Fibroblast of lung (primary cell): ENCODE data around the gene LPIN3. TPM values are rescaled to one million over a fixed set of nuclear protein-coding genes. Genes with fewer than 3 reads are reported as not detected.
A peak's percentile ranks its signal among the peaks of the same experiment; 100 is the strongest.

ENCODE experiments used
- DNase-seq, 2 donors: peaks; one replicate each; pipeline versions ENCODE4 v3.0.0 to v3.0.0-alpha.2; 2010; ENCODE audit warnings: low read depth in 2 of 2
- H2AFZ ChIP-seq: 2 replicates; pipeline ENCODE4 v1.5.1; 2012; ENCODE audit warnings: low read length, control low read depth, inconsistent platforms
- H3K27ac ChIP-seq: 2 replicates; pipeline ENCODE4 v1.5.1; 2011; ENCODE audit warnings: low read length, control low read depth; ENCODE audit not compliant: insufficient read depth
- H3K27me3 ChIP-seq: 2 replicates; pipeline ENCODE4 v1.5.1; 2011; ENCODE audit warnings: mild to moderate bottlenecking, low read length; ENCODE audit not compliant: control insufficient read depth, insufficient read depth
- H3K36me3 ChIP-seq: 2 replicates; pipeline ENCODE4 v1.5.1; 2011; ENCODE audit warnings: low read length; ENCODE audit not compliant: control insufficient read depth, insufficient read depth
- H3K4me1 ChIP-seq: 2 replicates; pipeline ENCODE4 v1.5.1; 2011; ENCODE audit warnings: low read length; ENCODE audit not compliant: control insufficient read depth, insufficient read depth; ENCODE audit errors: extremely low read depth
- H3K4me2 ChIP-seq: 2 replicates; pipeline ENCODE4 v1.5.1; 2011; ENCODE audit warnings: low read length, control low read depth; ENCODE audit not compliant: insufficient read depth; ENCODE audit errors: extremely low read depth
- H3K4me3 ChIP-seq, 4 experiments: fragments of 200-600 bp in 1 of 4; sonication (generic) in 1 of 4; replicated peaks in 1 of 4; 2 replicates each; pipeline ENCODE4 v1.5.1; 2011 to 2016; ENCODE audit warnings: low read length in 4 of 4, low read depth in 3 of 4, mild to moderate bottlenecking in 3 of 4, control low read depth in 2 of 4, inconsistent platforms in 1 of 4, mixed read lengths in 1 of 4; ENCODE audit not compliant: insufficient read depth in 1 of 4; ENCODE audit errors: control extremely low read depth in 1 of 4
- H3K79me2 ChIP-seq: 2 replicates; pipeline ENCODE4 v1.5.1; 2012; ENCODE audit warnings: mild to moderate bottlenecking, low read length, inconsistent platforms; ENCODE audit not compliant: control insufficient read depth, insufficient read depth
- H3K9ac ChIP-seq: 2 replicates; pipeline ENCODE4 v1.5.1; 2011; ENCODE audit warnings: mild to moderate bottlenecking, low read length, control low read depth; ENCODE audit not compliant: insufficient read depth
- H3K9me3 ChIP-seq: 2 replicates; pipeline ENCODE4 v1.5.1; 2012; ENCODE audit warnings: low read depth, low read length; ENCODE audit not compliant: control insufficient read depth, insufficient read depth
- H4K20me1 ChIP-seq: 2 replicates; pipeline ENCODE4 v1.5.1; 2011; ENCODE audit warnings: low read length; ENCODE audit not compliant: control insufficient read depth, insufficient read depth; ENCODE audit errors: extremely low read depth
- CTCF ChIP-seq, 2 donors: IDR thresholded peaks in 1 of 2; conservative IDR thresholded peaks in 1 of 2; 1 replicate in 1 of 2; 2 replicates in 1 of 2; pipeline ENCODE4 v1.5.1; 2011 to 2012; ENCODE audit warnings: low read length in 2 of 2, control low read depth in 1 of 2, inconsistent platforms in 1 of 2, low read depth in 1 of 2, mild to moderate bottlenecking in 1 of 2
- EZH2 ChIP-seq: IDR thresholded peaks from 2 replicates; pipeline ENCODE4 v1.5.1; 2012; ENCODE audit warnings: low read length, control low read depth, mild to moderate bottlenecking; ENCODE audit errors: missing control alignments
- polyA plus RNA-seq, 2 donors: library from polyadenylated mRNA; depleted of rRNA in 1 of 2; stranded (reverse) in 1 of 2; unstranded in 1 of 2; fragments of >200 nt; gene quantifications; 2 replicates each; pipeline ENCODE4 v1.2.1, GENCODE V29; 2011 to 2012; ENCODE audit warnings: missing spikeins in 1 of 2
- total RNA-seq: library from RNA; depleted of rRNA; stranded (reverse); fragments of >200 nt; gene quantifications from 2 replicates; pipeline ENCODE4 v1.2.1, GENCODE V29; 2014

LPIN3 gene
- total and polyA plus RNA-seq, 2 donors (not counting 1 experiment from before 2014, with no cell fraction given): 4.7 to 5.1 TPM

- H3K9me3 ChIP-seq: no peaks in the 10 kb centered on the region
- no peak overlapping the region for H3K9ac ChIP-seq
- H3K27ac ChIP-seq: no peak overlapping the region
Observed at GRCh38 chr20:41408156-41408794, 67.7 kb downstream of the LPIN3 start.

GRCh38 chr20:41408986-41409385, 68.4 kb downstream of the LPIN3 start:
- H3K36me3 ChIP-seq: peaks cover 7% of the 10 kb centered on the region
- H4K20me1 ChIP-seq: no peaks in the 10 kb centered on the region
- no peaks in the 10 kb centered on the region for H3K79me2 ChIP-seq
- TF ChIP-seq EZH2 (no peak), CTCF (conservative IDR thresholded peaks at IDR 0.05 in 1 of 2, IDR thresholded peaks at IDR 0.05 in 1 of 2; ENCODE audit: low read depth in 1 of 2, low read length in 2 of 2) (no peak)
- H3K27ac ChIP-seq: no peak overlapping the region
- H3K4me1 ChIP-seq: no peaks in the 10 kb centered on the region
- no peaks in the 10 kb centered on the region for H3K9me3 ChIP-seq
- no peak overlapping the region for H3K4me2 ChIP-seq
- H2AFZ ChIP-seq: no peak overlapping the region
- no peak overlapping the region for H3K4me3 ChIP-seq
- peak in 1 of 2 donors; percentile 15 for DNase-seq
- H3K9ac ChIP-seq: no peak overlapping the region
- no peaks in the 10 kb centered on the region for H3K27me3 ChIP-seq

More at GRCh38 chr20:41408156-41408794, 67.7 kb downstream of the LPIN3 start:
- no peaks in the 10 kb centered on the region for H4K20me1 ChIP-seq
- no peak for DNase-seq
- H2AFZ ChIP-seq: no peak overlapping the region
- peaks cover 7% of the 10 kb centered on the region for H3K36me3 ChIP-seq
- H3K27me3 ChIP-seq: no peaks in the 10 kb centered on the region
- no peaks in the 10 kb centered on the region for H3K4me1 ChIP-seq
- no peaks in the 10 kb centered on the region for H3K79me2 ChIP-seq
- no peak overlapping the region for H3K4me3 ChIP-seq
- no peak for TF ChIP-seq EZH2
- no peak for TF ChIP-seq CTCF (conservative IDR thresholded peaks at IDR 0.05 in 1 of 2, IDR thresholded peaks at IDR 0.05 in 1 of 2; ENCODE audit: low read depth in 1 of 2, low read length in 2 of 2)
- no peak overlapping the region for H3K4me2 ChIP-seq

Other genes starting within 250 kb of the LPIN3 start
- 63.9 and 86.2 TPM in 2 replicates for gene PLCG1, start 203.3 kb upstream of the LPIN3 start, total RNA-seq
- 24.5 and 27.6 TPM in 2 replicates for gene PLCG1, start 203.3 kb upstream of the LPIN3 start, polyA plus RNA-seq
- 15.9 and 27.7 TPM in 2 replicates for gene ZHX3, start 23.1 kb upstream of the LPIN3 start, total RNA-seq
- 28.0 and 32.8 TPM in 2 replicates for gene ZHX3, start 23.1 kb upstream of the LPIN3 start, polyA plus RNA-seq
- gene EMILIN3, start 26.0 kb downstream of the LPIN3 start, total RNA-seq: 0.17 TPM in 1 of 2 replicates, not detected in the other
- gene EMILIN3, start 26.0 kb downstream of the LPIN3 start, polyA plus RNA-seq: 0.05 and 0.06 TPM in 2 replicates